HG03135 (cell line): ENCODE measurements around the gene ANKS1B.

ENCODE experiments used
- ATAC-seq: cut with Tn5 transposase; IDR thresholded peaks from one replicate; pipeline ENCODE4 v1.9.1; 2021; ENCODE audit warnings: mild to moderate bottlenecking, moderate library complexity; ENCODE audit not compliant: unreplicated experiment

Gene ANKS1B

DNA sequence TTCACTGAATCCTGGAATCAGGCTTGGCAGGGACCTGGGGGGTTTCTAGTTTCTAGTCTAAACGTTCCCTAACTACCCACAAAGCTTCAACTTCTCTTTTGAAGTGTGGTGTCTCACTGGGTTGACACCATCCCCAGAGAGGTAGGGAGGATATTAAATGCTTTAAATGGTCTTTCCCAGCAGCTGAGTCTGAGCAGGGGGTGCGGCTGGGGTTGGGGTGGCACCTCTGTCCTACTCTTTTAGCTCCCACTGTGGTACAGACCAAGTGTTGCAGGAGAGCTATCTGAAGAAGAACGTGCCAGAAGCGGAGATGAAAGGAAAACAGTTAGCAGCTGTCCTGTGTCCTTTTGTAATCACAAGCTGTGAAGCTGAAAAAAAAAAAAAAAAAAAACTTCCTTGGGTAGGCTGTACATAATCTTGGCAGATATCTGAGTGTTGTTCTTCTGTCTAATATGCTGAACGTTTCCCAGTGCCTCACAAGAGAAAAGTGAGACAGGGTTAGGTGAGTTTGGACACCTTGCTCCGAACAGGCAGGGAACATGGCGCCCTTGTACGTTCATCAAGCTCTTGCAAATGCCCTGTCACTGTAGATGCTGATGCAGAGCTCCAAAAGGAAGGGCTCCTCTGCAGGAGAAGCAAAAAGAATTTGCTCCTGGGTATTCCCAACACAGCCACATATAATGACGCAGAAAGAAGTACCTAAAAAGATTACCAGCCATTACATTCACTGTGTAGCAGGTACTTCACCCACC, 892.5 kb downstream of the ANKS1B start:
- ATAC-seq = no peak

- ATAC-seq = no peak
Observed at GRCh38 chr12:99087278-99087677, 897.5 kb downstream of the ANKS1B start.

GRCh38 chr12:99079811-99080210, 904.9 kb downstream of the ANKS1B start:
- ATAC-seq = no peak

DNA sequence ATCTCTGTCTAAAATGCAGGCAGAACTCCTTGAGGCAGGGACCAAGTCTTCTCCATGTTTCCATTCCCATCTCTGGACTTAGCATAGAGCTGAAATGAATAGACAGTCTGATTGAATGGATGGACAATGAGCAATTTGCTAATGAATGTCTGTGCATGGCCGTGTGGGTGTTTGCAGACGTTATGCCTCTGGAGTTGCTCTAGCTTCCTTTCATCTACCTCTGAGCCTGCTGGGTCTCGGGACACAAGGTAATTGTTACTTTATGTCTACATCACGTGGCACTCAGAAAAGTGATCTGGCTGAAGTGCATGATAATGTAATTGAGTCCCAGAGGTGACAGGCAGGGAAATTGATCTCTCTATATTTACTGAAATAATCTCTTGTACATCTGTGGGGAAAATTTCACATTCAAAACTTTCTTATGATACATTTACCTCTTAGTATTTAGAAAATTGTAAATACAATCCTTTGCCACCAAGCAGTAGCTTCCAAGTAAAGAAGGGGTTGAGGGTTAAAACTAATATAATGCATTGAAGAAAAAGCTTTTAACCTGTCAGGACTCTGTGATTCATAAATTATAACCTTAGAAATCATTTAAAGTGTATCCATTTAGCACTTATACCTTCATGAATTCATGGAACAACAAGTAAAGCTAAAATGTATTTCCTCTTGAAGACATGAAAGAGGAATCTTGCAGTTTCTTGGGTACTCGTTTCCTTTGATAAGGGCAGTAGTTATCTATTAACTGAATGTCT, 915.6 kb downstream of the ANKS1B start:
- ATAC-seq = no peak

GRCh38 chr12:99067171-99067785, 917.5 kb downstream of the ANKS1B start:
- no peak for ATAC-seq

DNA sequence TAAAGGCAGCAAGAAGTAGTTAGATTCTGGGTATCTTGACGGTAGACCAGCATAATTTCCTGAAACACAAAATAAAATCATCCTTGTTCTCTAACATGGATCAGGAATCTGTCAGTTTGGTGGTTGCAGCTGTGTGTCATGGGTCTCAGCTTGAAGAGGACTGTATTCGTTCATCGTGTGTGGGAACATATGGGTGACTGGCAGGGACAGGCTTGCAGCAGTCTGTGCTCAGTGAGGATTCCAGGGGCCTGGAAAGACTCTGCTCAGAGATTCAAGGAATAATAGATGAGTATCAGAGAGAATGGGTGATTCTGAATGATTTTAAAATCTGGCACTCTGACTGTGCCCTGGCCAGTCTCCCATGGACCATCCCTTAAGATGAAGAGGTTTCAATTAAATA, 918.0 kb downstream of the ANKS1B start:
- no peak for ATAC-seq

GRCh38 chr12:99063182-99063581, 921.6 kb downstream of the ANKS1B start:
- ATAC-seq = no peak

DNA sequence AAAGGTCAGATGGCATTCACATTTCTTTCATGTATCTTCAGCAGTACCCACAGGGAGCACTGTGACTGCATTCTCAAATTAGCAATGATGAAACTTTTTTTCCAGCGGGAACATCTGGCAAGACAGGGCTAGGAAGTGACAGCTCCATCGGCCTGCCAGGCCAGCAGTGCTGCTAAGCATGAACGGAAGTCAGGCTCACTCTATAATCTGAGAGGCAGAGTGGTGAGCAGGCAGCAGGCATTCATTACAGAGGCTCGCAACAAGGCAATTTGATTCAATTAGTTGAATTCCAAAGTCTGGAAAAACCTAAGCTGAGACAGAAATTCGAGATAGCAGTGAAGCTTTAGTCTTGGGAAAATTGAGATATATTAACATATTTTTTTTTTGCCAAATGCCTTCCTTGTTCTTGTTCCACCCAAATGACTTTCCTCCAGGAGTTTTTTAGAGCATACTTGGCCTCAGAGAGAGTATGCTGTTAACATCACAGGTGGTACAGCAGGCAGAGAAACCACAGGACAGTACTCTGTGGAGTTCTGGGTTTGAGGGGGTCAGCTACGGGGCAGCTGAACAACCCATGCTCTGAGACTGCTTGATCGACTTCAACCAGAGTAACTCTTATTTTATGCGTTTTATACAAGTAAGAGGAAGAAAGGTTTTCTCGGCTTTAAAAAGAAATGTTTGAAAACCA, 924.8 kb downstream of the ANKS1B start:
- no peak for ATAC-seq

- no peak for ATAC-seq
Observed at GRCh38 chr12:99057670-99058069, 927.1 kb downstream of the ANKS1B start.

- no peak for ATAC-seq
Observed at GRCh38 chr12:99056186-99056585, 928.5 kb downstream of the ANKS1B start.

GRCh38 chr12:99055299-99055698, 929.4 kb downstream of the ANKS1B start:
- no peak for ATAC-seq

DNA sequence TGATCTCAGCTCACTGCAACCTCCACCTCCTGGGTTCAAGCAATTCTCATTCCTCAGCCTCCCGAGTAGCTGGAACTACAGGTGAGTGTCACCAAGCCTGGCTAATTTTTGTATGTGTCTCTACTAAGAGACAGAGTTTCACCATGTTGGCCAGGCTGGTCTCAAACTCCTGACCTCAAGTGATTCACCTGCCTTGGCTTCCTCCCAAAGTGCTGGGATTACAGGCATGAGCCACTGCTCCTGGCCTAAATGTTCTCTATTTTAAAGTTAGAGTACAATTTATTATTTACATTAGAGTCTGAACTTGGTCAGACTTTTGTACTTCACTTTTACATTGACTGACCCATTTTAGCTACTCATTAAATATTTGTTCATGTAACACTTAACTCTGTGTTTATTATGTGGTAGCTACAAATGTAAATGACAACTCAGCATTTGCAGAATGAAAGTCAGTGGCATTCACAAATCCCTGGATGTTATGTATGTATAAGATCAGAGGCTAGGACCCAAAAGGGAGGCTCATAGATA, 930.1 kb downstream of the ANKS1B start:
- no peak for ATAC-seq

- ATAC-seq = no peak
Observed at GRCh38 chr12:99053616-99054362, 930.9 kb downstream of the ANKS1B start.

- no peak for ATAC-seq
Observed at GRCh38 chr12:99049774-99050173, 935.0 kb downstream of the ANKS1B start.

DNA sequence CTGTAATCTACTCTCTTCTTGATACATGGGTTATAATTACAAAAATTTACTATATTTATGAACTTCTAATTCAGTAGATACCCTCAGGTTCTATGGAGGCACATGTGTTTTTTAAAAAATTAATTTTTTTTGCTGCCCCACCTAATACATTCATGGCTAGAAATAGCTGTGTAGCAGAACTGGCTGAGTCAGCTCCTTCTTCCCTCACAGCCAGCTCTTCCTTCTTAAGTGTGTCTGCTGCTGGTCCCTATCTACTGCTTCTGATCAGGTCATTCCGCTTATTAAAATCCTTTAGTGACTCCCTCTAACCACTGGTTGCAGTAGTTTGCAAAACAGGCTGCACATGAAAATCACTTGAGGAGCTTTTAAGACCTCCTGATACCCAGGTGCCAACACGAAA, 939.6 kb downstream of the ANKS1B start:
- ATAC-seq = no peak

GRCh38 chr12:99043319-99043914, 941.3 kb downstream of the ANKS1B start:
- ATAC-seq = no peak

DNA sequence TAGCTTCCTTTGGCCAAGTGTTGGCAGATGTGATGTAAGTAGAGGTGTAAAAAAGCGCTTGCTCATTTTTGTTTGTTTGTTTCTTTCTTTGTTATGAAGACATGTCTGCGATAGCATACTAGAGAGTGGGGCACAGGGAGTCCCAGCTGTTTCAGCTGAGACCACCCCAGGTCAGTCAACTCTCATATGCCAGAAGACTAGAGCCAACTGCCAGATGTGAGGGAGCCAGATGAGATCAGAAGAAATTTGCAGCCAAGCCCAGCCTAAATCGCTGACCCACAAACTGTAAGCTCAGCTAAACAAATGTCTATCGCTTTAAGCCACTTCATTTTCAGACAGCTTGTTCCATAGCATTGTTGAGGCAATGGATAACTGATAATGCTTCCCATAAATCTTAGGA, 942.5 kb downstream of the ANKS1B start:
- ATAC-seq = no peak

DNA sequence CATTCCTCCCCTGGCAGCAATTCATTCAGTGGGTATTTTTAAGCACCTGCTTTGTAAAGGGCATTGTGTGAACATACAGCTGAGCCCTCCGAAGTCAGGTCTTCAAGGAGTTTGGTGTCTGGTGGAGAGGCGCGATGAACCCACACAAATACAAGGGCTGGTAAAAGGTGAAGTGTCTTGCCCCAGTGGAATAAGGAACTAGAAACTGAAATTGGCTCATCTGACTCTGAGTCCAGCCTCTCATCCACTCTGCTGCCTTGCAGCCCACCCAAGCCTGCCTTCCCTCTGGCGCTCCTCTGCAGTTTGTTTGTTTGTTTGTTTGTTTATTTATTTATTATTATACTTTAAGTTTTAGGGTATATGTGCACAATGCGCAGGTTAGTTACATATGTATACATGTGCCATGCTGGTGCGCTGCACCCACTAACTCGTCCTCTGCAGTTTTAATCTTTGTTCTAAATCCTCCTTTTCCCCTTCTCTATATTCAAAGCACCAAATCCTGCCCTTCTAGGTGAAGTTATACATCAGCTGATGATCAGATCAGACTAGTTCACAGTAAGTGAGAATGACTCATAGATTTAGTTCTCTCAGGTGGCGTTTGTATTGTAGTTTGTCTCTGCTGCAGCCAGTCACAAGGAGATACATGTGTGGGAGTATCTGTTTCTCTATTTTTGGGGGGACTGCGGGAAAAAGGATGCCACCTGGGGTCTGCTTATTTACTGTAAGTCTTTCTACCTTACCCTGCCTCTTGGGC, 945.2 kb downstream of the ANKS1B start:
- ATAC-seq = no peak

GRCh38 chr12:99036566-99036965, 948.2 kb downstream of the ANKS1B start:
- ATAC-seq = no peak
